Chondrocyte (in vitro differentiated cells): ENCODE data around the gene FCRL4. TPM values are rescaled to one million over a fixed set of nuclear protein-coding genes. Genes with fewer than 3 reads are reported as not detected.

ENCODE experiments used
- DNase-seq: peaks from one replicate; pipeline ENCODE4 v3.0.0; 2021; ENCODE audit warnings: mixed read lengths, low spot score
- H3K27ac Mint-ChIP-seq: one replicate; pipeline ENCODE4 v1.8.0; 2021; ENCODE audit warnings: mild to moderate bottlenecking, moderate library complexity, mixed read lengths; ENCODE audit not compliant: unreplicated experiment
- H3K27me3 Mint-ChIP-seq: 2 replicates; pipeline ENCODE4 v1.8.0; 2021; ENCODE audit warnings: low read depth, mixed read lengths
- H3K36me3 Mint-ChIP-seq: 2 replicates; pipeline ENCODE4 v1.8.0; 2021; ENCODE audit warnings: low read depth, mixed read lengths
- H3K4me1 Mint-ChIP-seq: 2 replicates; pipeline ENCODE4 v1.8.0; 2021; ENCODE audit warnings: low read depth, mild to moderate bottlenecking, mixed read lengths
- H3K4me3 Mint-ChIP-seq: one replicate; pipeline ENCODE4 v1.8.0; 2021; ENCODE audit warnings: mild to moderate bottlenecking, moderate library complexity, mixed read lengths; ENCODE audit not compliant: unreplicated experiment
- H3K9me3 Mint-ChIP-seq: 2 replicates; pipeline ENCODE4 v1.8.0; 2021; ENCODE audit warnings: low read depth, mixed read lengths
- CTCF ChIP-seq: fragments of 200-600 bp; sonication (generic); IDR thresholded peaks from 2 replicates; pipeline ENCODE4 v1.5.0; 2021; ENCODE audit warnings: antibody characterized with exemption, mild to moderate bottlenecking, moderate library complexity
- total RNA-seq: library from RNA; stranded (reverse); gene quantifications from 3 replicates; pipeline ENCODE4 v1.2.1, GENCODE V29; 2021

FCRL4 gene
- total RNA-seq, 1 donor from 2014 or later = not detected

- peaks cover 21% of the 10 kb centered on the region for H3K27me3 Mint-ChIP-seq
- no peak overlapping the region for H3K4me3 Mint-ChIP-seq
- H3K36me3 Mint-ChIP-seq = no peaks in the 10 kb centered on the region
- DNase-seq = no peak
- H3K9me3 Mint-ChIP-seq = no peaks in the 10 kb centered on the region
- no peak for TF ChIP-seq CTCF
- H3K4me1 Mint-ChIP-seq = no peaks in the 10 kb centered on the region
- no peak overlapping the region for H3K27ac Mint-ChIP-seq
These were observed 28.2 kb upstream of the FCRL4 start for GRCh38 chr1:157626099-157626498.

DNA sequence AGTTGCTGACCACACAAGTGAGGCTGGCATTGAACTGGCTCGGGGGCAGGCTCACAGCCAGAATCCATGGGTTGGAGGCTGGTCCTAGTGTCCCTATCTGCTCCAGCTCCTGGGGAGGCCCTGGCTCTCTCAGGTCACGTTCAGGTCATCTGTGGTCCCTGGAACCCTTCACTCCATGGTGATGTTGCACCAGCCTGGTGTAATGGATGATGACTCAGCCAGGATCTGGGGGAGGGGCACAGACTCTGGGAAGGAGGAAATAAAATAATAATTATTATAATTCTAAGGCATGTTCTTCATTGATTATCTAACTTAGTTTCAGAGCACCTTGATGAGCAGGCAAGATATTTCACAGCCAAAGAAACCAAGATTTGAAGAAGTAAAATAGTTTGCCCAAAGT is 26.6 kb upstream of the FCRL4 start:
- Mint-ChIP-seq H3K4me3 (no peak overlapping the region), H3K27ac (no peak overlapping the region), H3K36me3 (no peaks in the 10 kb centered on the region), H3K9me3 (no peaks in the 10 kb centered on the region), H3K27me3 (peaks cover 17% of the 10 kb centered on the region), H3K4me1 (no peaks in the 10 kb centered on the region)
- no peak for DNase-seq
- TF ChIP-seq CTCF = no peak

GRCh38 chr1:157622471-157622870 is 24.6 kb upstream of the FCRL4 start:
- Mint-ChIP-seq H3K36me3 (no peaks in the 10 kb centered on the region), H3K9me3 (no peaks in the 10 kb centered on the region), H3K4me1 (no peaks in the 10 kb centered on the region), H3K27ac (no peak overlapping the region), H3K27me3 (peaks cover 13% of the 10 kb centered on the region), H3K4me3 (no peak overlapping the region)
- no peak for TF ChIP-seq CTCF
- no peak for DNase-seq

GRCh38 chr1:157618190-157618589 is 20.3 kb upstream of the FCRL4 start:
- no peaks in the 10 kb centered on the region for H3K9me3 Mint-ChIP-seq
- no peak overlapping the region for H3K4me3 Mint-ChIP-seq
- H3K27ac Mint-ChIP-seq = no peak overlapping the region

DNA sequence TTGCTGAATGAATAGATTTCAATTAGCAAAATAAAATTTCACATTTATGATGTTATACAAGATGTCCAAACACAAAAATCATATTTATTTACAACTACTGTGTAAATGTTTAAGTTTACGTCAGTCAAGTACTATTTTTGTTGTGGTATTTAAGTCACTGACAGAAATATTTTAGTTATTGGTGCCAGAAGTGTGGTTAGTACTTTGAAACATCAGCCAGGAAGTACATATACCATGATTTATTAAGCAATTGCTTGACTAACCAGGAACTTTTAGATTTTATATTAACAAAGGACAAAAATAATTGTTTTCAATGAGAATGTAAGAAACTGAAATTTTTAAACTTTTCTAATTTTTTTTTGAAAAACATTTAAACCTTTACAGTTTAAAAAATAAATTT is 2.4 kb upstream of the FCRL4 start:
- Mint-ChIP-seq H3K4me1 (no peaks in the 10 kb centered on the region), H3K4me3 (no peak overlapping the region), H3K36me3 (no peaks in the 10 kb centered on the region)

More at GRCh38 chr1:157618190-157618589, 20.3 kb upstream of the FCRL4 start:
- Mint-ChIP-seq H3K27me3 (peaks cover 14% of the 10 kb centered on the region), H3K36me3 (no peaks in the 10 kb centered on the region), H3K4me1 (no peaks in the 10 kb centered on the region)
- TF ChIP-seq CTCF = no peak
- no peak for DNase-seq

More for the DNA sequence above, 2.4 kb upstream of the FCRL4 start:
- H3K9me3 Mint-ChIP-seq = no peaks in the 10 kb centered on the region
- DNase-seq = no peak
- peaks cover 13% of the 10 kb centered on the region for H3K27me3 Mint-ChIP-seq
- no peak for TF ChIP-seq CTCF
- no peak overlapping the region for H3K27ac Mint-ChIP-seq
